GM18502 (cell line): ENCODE data around the gene FOSL2.

Experiments
- ATAC-seq: cut with Tn5 transposase; IDR thresholded peaks from one replicate; pipeline ENCODE4 v1.9.1; 2021; ENCODE audit warnings: mild to moderate bottlenecking; ENCODE audit not compliant: unreplicated experiment, poor library complexity

The FOSL2 gene

DNA sequence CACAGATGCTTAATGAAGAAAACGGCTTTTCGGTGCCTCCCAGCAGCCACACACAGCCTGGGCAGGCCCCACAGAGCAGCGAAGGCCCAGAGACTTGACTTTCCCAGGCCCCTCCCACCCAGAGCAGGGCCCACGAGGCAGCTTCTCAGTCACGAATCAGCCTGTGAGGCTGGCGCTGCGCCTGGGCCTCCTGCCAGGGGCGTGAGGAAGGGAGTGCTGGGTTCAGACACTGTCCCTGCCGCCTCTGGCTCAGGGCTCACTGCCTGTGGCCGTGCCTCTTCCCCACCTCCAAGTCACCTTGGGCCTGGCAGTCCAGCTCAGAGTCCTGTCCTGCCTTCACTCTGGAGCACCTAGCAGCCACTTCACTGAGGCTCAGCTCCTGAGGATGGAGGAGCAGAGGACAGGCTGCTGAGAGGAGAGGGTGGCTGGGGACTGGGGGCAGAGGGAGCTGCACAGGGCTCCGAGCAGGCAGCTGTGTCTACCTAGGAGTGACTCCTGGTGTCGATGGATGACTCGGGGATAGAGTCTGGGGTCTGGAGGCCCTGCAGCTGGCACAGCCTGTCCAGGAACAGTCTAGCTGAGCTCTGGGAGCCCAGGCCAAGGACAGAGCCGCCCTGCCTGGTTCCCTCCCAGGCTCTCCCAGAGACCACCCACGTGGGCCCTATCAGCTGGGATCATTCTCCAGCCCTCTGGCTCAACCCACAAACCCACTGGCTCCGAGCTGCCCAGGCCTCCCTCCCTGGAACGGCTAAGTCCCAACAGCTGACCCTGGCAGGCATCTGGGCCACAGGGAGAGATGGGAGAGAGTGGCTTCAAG lies 36.4 kb upstream of the FOSL2 start:
- no peak for ATAC-seq

- no peak for ATAC-seq
Measured at GRCh38 chr2:28357055-28357454, 35.6 kb upstream of the FOSL2 start.

DNA sequence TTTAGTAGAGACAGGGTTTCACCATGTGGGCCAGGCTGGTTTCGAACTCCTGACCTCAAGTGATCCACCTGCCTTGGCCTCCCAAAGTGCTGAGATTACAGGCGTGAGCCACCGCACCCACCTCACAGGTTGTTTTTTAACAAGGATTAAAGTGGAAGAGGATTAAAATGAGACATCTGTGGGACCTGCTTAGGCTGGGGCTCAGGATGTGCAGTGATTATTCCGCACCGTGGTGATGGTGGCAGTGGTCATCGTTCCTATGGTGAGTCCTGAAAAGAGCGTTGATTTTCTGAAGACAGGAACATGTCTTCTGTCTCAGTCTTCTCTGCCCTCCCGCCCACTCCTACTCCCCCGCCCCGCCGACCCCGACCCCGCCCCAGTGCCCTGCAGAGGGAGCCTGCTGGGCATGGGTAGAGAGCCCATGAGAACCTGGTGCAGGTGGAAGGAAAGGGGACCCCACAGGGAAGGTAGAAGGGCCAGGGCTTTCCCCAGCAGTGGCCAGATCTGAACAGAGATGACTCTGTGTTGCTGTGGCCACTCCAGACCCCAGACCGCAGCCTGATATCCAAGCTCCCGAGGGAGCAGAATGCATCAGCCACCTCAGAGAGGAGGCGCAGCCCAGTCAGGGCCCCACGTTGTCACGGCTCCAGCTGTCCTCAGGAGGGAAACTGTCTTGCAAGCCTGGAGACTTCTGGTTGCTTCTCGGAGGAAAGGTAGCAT lies 34.5 kb upstream of the FOSL2 start:
- no peak for ATAC-seq

DNA sequence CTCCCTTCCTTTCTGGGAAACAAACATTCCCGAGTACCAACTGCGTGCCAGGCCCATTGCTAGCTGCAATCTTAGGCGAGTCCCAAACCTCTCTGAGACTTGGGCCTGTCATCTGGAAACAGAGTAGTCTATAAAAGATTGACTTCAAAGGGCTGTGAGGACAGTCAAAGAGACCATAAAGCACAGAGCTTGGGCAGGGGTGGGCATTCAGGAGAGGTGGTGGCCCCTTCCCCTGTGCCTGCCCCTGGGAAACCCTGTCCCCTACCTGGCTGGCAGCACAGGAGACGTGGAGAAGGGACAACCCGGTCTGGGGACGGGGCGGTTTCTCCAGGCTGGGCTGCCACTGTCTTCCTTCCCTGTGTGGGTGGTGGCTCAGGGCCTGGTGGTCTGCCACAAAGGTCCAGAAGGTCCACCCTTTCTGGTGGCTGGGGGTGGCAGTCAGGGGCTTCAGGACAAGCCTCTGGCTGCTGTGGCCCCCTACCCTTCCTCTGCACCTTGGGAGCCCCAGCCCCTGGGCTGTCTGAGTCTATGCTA lies 33.9 kb upstream of the FOSL2 start:
- peak; percentile 5 for ATAC-seq

DNA sequence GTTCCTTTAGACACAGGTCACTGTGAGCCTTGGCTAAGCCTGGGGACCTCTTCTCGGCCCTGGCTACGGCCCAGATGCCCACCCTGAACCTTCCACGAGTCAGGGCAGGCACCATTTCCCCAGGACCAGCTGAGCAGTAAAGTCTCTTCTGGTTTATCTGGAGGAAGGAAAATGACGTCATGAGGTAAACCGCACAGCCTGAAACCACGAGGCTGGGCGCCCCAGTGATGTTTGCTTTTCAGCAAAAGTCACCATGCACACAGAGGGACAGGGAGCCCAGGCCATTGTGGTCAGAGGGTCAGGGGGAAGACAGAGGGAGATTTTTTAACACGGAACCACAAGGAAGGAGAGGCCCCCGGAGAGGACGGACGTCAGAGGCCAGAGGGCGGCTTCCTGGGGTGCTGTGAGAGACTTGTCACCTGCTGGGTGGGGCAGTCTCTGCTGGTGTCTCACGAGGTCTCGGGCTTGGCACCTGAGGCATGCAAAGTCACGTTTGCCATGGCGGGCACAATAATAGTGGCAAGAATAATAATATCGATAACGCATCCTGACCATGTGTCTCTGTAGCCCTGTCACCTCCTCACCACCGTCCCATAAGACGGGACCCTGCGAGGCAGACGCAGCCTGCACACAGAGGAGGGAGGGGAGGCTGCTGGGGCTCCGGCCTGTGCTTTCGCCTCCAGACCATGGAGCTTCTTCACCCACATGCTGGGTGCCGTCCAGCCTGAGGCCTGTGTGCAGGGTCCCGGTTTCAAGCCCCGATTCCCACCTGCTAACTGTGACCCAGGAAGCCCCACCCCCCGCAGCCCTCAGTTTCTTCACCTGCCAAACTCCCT lies 33.2 kb upstream of the FOSL2 start:
- ATAC-seq, result peak; percentile 82

DNA sequence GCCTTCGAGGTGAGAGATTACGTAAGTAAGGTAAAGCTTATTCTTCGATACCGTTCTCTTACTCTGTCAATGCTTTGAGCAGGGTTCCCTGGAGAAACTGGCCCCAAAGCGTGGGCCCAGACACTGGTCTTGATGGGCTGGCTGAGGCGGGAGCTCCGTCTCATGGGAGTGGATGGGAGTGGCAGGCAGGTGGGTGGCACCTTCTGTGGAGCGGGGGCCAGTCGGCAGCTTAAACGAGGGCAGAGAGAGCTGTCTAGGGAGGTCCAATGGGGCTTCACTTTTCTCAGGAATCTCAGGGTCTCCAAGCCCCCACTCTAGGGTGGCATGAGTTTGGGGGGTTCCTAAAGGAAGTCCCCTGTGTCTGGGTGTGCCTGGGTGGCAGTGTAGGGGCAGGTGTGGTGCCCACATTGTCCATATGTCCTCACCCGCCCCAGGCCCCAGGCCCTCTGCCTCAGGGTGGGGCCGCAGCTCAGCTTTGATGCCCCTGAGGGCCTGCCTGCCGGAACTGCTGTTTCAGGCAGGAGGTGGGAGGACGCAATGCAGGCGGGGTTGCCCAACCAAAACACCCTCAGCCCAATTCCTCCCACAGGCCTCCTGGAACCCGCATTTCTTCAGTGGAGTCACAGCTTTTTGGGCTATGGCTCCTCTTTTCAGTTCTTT lies 32.5 kb upstream of the FOSL2 start:
- ATAC-seq, result no peak

DNA sequence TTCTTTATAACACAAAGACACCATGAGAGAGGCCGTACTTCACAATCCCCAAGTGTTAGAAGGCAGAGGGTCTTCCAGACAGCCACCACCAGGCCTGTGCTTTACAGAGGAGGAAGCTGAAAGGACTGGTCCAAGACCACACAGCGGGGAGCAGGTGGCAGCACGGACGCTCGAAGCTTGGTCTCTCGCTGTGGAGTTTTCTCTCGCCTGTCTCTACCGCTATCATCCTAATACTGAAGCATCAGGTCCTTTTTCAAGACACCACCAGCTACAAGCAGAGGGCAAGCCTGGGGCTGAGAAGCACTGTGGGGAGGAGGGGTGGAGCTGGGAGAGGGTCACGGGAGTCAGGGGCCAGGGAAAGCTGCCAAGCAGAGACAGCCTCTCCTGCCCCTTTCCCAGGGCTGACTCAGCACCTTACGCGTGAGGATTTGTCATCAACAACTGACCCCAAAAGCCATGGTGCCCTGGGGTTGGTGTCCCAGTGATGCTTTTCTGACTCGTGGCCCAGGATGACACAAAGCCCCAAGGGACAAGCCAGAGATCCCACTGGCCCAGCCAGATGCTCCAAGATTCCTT lies 31.9 kb upstream of the FOSL2 start:
- no peak for ATAC-seq

DNA sequence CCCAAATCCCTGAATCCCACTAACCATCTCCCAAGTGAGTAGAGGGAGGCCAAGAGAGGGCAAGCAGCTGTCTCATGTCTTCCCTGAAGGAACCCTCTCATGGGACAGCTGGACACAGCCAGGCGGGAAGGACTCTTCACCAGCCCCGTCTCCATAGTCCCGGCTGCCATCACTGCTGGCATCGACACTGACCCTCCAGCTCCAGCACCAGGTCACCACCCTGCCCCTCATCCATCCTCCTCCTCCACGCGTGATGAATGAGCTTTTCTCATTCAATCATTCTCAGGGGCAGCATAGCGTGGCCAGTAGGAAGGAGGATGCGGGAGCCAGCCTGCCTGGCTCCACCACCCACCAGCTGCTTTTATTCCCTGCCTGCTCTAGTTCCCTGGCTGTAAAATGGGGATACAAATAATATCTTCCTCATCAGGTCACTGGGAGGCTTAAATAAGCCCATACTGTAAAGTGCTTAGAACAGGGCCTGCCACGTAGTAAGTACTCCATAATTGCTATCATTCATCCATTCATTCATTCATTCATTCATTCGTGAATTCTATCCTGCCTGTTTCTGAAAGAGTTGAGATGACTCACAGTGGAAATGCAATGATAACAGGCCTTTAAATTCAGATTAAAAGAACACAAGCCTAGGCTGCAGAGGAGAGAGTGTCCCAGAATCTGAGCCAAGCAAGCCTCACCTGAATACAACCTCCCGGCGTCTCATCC lies 30.5 kb upstream of the FOSL2 start:
- ATAC-seq, result no peak

DNA sequence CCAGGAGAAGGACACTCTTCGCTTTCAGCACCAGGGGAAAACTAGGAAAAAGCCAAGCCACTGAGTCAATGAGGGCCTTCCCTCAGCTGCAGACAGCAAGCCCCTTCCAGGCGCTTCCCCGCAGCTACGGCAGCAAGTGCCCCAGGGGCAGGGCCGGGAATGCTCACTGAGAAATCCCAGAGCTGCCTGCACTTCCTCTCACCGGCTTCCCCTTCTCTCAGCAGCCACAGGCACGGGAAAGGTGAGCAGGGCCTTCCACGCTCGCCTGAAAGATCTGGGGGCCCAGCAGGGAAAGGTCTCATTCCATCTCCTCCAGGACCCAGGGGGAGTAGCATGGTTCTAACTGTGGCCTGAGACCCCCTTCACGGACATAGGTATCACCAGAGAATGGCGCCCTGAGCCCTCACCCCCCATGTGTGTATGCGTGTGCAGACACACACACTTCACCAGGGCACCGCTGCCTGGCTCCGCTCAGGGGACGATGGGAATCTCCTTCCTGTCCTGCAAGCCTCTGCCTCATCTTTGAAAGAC lies 29.6 kb upstream of the FOSL2 start:
- ATAC-seq, result no peak

GRCh38 chr2:28363686-28364280 lies 28.9 kb upstream of the FOSL2 start:
- no peak for ATAC-seq

- ATAC-seq, result no peak
Measured at GRCh38 chr2:28364610-28365009, 28.0 kb upstream of the FOSL2 start.

- no peak for ATAC-seq
Measured at GRCh38 chr2:28365158-28365557, 27.5 kb upstream of the FOSL2 start.

DNA sequence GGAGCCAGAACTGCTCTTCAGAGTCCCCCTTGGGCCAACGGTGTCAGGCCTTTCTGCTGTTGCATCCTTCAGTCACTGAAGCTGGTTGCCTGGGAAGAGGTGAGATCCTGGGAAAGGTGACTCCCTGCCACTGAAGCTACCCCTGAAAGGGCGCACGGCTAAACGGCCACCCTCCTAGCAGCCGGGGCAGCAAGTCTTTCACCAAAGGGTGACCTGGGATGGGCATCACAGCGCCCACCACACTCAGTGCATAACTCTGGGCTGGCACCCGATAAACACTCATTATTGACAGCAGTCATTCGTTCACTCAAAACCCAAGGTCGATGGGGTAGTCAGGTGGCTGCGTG lies 26.5 kb upstream of the FOSL2 start:
- no peak for ATAC-seq

- ATAC-seq, result no peak
Measured at GRCh38 chr2:28366496-28367282, 26.0 kb upstream of the FOSL2 start.

DNA sequence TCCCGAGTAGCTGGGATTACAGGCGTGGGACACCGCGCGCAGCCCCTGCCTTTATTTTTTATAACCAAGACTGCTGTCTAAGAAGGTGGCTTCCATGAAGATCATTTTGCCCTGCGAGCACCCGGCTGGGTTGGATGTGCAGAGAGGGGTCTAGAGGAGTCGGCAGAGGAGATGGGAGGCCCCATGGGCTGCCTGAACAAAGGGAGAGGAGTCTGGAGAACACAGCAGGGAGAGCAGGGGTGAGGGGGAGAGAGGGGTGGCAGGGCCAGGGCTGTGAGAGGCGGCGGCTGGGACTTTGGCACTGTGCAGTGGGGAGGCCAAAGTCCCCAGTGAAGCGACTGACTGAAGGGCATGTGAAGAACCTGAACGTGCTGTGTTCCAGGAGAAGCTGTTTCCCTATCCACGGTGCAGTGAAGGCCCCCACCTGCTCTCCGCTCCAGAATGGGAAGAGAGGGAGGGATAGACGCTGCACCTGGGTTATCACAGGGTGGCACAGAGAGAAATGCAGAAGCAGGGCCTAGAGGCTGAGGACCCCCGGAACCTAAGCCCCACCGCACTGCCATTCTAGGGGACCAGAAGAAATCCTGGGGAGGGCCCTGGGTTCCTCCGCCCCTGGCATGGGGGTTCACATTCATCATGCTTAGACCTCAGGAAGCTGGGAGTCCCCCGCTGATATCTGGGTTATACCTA lies 24.8 kb upstream of the FOSL2 start:
- ATAC-seq, result no peak

GRCh38 chr2:28368357-28368798 lies 24.3 kb upstream of the FOSL2 start:
- ATAC-seq, result no peak

- ATAC-seq, result no peak
Measured at GRCh38 chr2:28369358-28369757, 23.3 kb upstream of the FOSL2 start.
